ENCODE data around the gene TNKS1BP1. TPM values are rescaled to one million over a fixed set of nuclear protein-coding genes. Genes with fewer than 3 reads are reported as not detected.
A peak's percentile ranks its signal among the peaks of the same experiment; 100 is the strongest.
"Not testable (repeated sequence)": the region's sequence is repeated elsewhere in the genome, so short reads cannot be mapped to it uniquely, and the experiment has no call there.

TNKS1BP1 gene, protein sequence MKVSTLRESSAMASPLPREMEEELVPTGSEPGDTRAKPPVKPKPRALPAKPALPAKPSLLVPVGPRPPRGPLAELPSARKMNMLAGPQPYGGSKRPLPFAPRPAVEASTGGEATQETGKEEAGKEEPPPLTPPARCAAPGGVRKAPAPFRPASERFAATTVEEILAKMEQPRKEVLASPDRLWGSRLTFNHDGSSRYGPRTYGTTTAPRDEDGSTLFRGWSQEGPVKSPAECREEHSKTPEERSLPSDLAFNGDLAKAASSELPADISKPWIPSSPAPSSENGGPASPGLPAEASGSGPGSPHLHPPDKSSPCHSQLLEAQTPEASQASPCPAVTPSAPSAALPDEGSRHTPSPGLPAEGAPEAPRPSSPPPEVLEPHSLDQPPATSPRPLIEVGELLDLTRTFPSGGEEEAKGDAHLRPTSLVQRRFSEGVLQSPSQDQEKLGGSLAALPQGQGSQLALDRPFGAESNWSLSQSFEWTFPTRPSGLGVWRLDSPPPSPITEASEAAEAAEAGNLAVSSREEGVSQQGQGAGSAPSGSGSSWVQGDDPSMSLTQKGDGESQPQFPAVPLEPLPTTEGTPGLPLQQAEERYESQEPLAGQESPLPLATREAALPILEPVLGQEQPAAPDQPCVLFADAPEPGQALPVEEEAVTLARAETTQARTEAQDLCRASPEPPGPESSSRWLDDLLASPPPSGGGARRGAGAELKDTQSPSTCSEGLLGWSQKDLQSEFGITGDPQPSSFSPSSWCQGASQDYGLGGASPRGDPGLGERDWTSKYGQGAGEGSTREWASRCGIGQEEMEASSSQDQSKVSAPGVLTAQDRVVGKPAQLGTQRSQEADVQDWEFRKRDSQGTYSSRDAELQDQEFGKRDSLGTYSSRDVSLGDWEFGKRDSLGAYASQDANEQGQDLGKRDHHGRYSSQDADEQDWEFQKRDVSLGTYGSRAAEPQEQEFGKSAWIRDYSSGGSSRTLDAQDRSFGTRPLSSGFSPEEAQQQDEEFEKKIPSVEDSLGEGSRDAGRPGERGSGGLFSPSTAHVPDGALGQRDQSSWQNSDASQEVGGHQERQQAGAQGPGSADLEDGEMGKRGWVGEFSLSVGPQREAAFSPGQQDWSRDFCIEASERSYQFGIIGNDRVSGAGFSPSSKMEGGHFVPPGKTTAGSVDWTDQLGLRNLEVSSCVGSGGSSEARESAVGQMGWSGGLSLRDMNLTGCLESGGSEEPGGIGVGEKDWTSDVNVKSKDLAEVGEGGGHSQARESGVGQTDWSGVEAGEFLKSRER (N-terminal part only)
- total RNA-seq (2014; rRNA removed; shearing (Covaris generic)): 27.1 and 32.1 TPM in 2 replicates

DNA sequence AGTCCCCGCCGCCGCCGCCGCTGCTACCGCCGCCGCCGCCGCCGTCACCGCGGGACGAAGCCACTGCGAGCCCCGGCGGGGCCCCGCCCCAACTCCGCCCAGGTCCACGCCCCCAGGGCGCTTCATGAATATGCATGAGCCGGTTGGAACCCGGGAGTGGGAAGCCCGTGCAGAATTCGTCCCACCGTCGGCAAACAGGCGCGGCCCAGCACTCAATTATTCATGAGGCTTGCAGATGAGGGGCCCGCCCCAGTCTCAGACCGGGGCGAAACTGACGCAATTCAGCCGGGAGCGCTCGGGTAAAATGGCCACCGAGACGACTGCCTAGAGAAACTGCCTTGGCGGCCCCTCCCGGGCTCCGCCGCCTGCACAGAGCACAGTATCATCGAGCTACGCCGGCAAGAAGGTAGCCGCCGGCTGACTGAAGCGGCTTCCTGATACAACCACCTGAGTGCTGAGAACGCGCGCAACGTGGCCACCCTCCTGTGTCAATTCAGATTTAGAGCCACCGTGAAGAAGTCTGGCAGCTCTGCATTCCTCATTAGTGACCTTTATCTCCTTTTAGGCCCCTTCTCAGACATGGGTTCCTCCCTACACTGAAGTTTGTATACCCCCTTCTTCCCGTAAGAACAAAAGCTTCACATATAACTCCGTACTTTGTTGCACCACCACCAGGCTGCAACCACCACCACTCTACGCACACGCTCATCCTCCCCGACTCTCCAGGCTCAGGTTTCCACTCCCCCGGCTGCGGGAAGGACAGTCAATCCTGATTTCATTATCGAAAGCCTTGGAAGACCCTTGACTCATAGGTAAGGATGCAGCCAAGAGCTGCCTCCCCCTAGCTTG is at the start of gene TNKS1BP1:
TNKS1BP1 (minus strand) TSS at position 67 of the 849 bp plus-strand sequence. CDS start 3,067 bp downstream, outside the sequence.
- no peaks in the 10 kb centered on the region for H3K27me3 ChIP-seq (replicated peaks)
- H3K4me1 ChIP-seq (replicated peaks): peaks cover 45% of the 10 kb centered on the region
- DNase-seq (ENCODE audit: low read depth in 1 of 2, low spot score in 2 of 2): peak; percentile 88 to 96
- peak within 1 kb of the TSS; percentile 68 for H3K27ac ChIP-seq
- H3K4me3 ChIP-seq: peak within 1 kb of the TSS; percentile 42
- H3K9me3 ChIP-seq (replicated peaks): no peaks in the 10 kb centered on the region
- H3K36me3 ChIP-seq: peaks cover 58% of the 10 kb centered on the region

DNA sequence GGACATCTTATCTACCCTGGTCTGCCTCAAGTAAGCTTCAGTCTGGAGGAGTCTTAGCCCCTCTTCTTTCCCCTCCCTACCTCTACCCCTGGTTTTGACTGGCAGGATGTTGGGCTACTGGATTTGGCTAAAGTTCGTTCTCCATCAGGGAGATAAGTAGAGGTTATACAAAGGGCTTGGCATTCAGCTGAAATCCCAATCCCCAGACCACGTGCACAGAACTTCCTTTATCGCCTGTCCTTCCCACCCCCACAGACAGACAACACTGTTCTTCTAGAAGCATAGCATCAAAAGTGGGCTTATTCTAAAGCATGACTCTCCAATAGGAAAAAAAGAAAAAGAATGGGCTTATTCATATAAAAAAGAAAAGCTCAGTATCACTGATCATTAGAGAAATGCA is 48.4 kb upstream of the TNKS1BP1 start:
- Histone ChIP-seq H3K4me1 (replicated peaks) (no peaks in the 10 kb centered on the region; the same call in 1 of the 2 replicates), H3K9me3 (replicated peaks) (no peaks in the 10 kb centered on the region), H3K4me3 (no peak overlapping the region), H3K27me3 (replicated peaks) (no peaks in the 10 kb centered on the region), H3K36me3 (no peaks in the 10 kb centered on the region), H3K27ac (no peak overlapping the region)
- DNase-seq (ENCODE audit: low read depth in 1 of 2, low spot score in 2 of 2): no peak

DNA sequence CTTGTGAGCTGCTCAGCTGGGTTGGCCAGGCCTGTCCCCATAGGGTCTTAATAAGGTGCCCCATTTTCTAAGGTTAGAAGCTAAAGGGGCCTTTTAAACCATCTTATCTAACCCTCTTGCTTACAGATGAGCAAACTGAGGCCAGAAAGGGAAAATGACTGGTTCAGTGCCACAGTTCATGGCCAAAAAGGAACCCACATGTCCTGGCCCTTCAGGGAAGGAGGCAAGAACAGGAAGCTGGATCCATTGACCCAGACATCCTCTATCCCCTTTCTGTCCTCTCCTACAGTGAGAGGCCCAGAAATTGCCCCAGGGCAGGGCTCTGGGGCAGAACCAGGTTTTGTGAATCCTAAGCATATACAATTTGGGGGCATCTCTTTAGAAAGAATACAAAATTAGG is 46.2 kb upstream of the TNKS1BP1 start:
- Histone ChIP-seq H3K27ac (no peak overlapping the region), H3K27me3 (replicated peaks) (peaks cover 3% of the 10 kb centered on the region; the same call in 1 of the 2 replicates), H3K36me3 (no peaks in the 10 kb centered on the region), H3K4me3 (no peak overlapping the region), H3K4me1 (replicated peaks) (no peaks in the 10 kb centered on the region; the same call in 1 of the 2 replicates), H3K9me3 (replicated peaks) (no peaks in the 10 kb centered on the region)
- no peak for DNase-seq (ENCODE audit: low read depth in 1 of 2, low spot score in 2 of 2)

DNA sequence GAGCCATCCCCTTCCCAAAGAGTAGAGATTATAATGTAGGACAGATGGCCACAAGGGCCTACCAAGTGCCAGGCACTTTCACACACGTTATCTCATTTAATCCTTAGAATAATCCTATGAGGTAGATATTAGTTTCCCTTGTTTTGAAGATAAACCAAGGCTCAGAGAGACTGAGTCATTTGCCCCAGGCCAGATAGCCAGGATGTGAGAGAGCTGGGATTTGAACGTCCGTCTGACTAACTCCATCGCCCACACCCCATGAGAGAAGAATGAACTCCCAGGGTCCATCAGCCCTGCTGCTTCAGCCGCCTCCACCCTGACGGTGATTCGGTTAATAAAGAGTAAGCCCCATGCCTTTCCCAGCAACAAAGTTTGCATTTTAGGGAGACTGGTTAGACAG is 45.5 kb upstream of the TNKS1BP1 start:
- no peak for DNase-seq (ENCODE audit: low read depth in 1 of 2, low spot score in 2 of 2)
- Histone ChIP-seq H3K27ac (no peak overlapping the region), H3K27me3 (replicated peaks) (peaks cover 3% of the 10 kb centered on the region; the same call in 1 of the 2 replicates), H3K4me1 (replicated peaks) (no peaks in the 10 kb centered on the region; the same call in 1 of the 2 replicates), H3K4me3 (no peak overlapping the region), H3K36me3 (no peaks in the 10 kb centered on the region), H3K9me3 (replicated peaks) (no peaks in the 10 kb centered on the region)

DNA sequence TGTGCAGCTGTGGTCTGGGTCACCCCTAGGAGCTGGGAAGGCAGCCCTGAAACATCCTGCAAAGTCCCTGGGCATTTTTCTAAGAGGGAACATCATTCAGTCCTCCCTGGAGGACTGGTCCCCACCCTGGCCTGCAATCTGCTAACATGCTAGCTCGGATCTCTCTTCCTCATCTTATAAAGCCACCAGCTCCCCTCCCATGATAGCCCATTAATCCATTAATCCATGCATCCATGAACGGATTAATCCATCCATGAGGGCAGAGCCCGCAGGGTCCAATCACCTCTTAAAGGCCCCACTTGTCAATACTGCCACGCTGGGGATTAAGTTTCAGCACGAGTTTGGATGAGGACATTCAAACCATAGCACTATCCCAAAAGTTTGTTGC is 44.1 kb upstream of the TNKS1BP1 start:
- H3K4me3 ChIP-seq: no peak overlapping the region
- peaks cover 3% of the 10 kb centered on the region; the same call in 1 of the 2 replicates for H3K27me3 ChIP-seq (replicated peaks)
- H3K4me1 ChIP-seq (replicated peaks): no peaks in the 10 kb centered on the region; the same call in 1 of the 2 replicates
- no peak overlapping the region for H3K27ac ChIP-seq
- no peaks in the 10 kb centered on the region for H3K36me3 ChIP-seq
- no peak for DNase-seq (ENCODE audit: low read depth in 1 of 2, low spot score in 2 of 2)
- H3K9me3 ChIP-seq (replicated peaks): no peaks in the 10 kb centered on the region

DNA sequence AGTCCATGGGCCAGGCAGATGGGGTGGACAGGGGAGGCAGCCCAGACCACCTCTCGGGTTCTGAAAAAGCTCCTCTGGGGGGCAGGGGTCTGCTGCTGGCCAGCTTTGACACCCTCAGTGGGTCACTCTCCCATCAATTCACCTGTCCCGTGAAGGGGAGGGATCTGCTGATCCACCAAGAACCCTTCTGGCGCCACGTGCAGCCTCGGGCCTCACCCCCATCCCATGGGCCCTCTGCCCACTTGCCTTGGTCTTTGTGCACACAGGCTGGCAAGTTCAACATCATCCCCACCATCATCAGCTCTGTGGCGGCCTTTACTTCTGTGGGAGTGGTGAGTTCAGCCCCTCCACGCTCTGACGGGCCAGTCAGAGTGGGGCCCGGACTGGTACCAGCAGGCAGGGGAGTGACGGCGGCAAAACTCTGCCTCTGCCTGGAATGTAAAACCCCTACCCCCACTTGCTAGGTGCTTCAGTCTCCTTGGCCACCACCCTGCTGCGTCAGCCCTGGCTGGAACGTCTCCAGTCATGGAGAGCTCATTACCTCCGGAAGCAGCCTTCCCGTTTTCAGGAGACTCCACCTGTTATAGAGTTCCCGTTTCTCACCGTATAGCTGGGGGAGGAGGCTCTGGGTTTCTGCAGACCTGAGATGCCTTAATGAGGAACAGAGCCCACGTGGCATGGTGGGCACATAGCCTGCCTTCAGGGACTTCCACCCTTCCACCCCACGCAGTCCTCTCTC is 43.5 kb upstream of the TNKS1BP1 start:
- H3K27me3 ChIP-seq (replicated peaks): peaks cover 3% of the 10 kb centered on the region; the same call in 1 of the 2 replicates
- H3K4me3 ChIP-seq: no peak overlapping the region
- H3K9me3 ChIP-seq (replicated peaks): no peaks in the 10 kb centered on the region
- H3K4me1 ChIP-seq (replicated peaks): no peaks in the 10 kb centered on the region; the same call in 1 of the 2 replicates
- no peak for DNase-seq (ENCODE audit: low read depth in 1 of 2, low spot score in 2 of 2)
- H3K36me3 ChIP-seq: no peaks in the 10 kb centered on the region
- no peak overlapping the region for H3K27ac ChIP-seq

DNA sequence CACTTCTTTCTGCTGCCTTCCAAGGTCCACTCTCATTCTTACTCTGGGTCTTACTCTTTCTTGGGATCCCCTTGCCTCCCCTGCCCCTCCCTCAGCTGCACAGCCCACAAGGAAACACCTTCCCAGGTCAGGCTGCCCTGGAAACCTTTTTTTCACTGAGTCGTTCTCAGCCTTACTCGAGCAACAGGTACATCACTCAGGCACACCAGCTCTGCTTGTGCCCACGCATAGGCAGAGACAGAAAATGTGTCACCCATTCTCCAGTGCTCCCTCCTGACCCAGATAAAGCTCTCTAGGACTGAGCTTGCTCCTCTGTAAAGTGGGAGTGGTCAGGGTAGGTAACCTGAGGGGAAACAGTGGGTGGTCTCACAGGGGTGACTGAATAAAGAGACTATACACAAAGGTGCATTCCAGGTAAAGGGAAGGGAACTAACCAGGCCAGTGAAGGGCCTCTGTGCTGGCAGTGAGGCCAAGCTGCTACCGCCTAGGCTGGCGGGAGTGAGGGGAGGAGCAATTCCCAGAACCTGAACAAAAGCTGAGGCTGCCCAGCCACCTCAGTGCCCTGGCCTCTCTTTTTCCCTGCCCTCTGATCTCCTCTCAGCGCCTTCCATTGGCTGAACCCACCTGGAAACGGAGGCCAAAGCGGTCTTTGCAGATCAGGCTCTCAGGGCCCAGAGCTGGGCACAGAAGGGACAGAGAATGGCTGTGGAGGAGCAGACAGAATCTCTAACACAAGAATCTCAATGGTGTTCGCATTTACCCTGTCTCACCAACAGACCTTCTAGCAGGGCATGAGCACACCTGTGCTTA is 40.3 kb upstream of the TNKS1BP1 start:
- H3K9me3 ChIP-seq (replicated peaks): no peaks in the 10 kb centered on the region
- H3K27ac ChIP-seq: no peak overlapping the region
- H3K36me3 ChIP-seq: no peaks in the 10 kb centered on the region
- no peaks in the 10 kb centered on the region; the same call in 1 of the 2 replicates for H3K4me1 ChIP-seq (replicated peaks)
- no peak overlapping the region for H3K4me3 ChIP-seq
- H3K27me3 ChIP-seq (replicated peaks): peaks cover 6% of the 10 kb centered on the region
- DNase-seq (ENCODE audit: low read depth in 1 of 2, low spot score in 2 of 2): no peak

DNA sequence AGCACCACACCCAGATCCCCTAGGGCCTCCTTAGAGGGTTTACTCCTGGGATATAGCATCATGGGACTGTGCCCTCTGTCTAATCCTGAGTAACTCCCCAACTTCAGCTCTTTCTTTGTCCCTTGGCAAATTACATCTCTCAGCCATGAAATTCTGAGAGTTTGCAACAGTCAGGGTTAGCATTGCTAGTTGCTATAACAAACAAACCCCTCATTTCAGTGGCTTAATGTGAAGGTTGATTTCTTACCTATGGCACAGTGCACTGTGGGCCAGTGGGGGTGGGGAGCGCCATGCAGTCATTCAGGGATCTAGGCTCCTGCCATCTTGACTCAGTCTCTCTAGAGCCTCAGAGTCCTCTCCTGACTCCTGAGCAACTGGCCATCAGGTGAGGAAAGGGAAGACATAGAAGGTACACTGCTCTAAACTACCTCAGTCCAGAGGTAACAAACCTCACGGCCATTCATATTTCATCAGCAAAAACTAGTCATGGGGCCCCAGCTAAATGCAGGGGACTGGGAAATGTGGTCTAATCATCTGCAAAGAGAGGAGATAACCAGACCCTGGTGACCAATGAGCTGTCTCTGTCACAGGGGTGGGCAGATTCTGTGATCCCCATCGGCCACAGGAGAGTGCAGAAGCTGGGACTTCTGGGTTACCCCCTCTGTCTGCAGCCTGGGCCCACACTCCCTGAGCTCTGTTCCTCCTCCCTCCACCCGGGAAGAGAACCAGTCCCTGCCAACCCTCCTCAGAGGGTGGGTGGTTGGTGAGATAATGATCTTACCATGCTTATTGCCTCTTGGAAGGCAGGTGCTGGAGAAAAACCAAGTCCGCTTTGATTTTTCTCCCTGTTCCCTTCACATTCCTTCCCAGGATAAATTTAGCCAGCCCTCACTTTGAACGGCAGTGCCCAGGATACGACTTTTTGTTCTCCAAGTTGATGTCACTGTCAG is 38.7 kb upstream of the TNKS1BP1 start:
- Histone ChIP-seq H3K9me3 (replicated peaks) (no peaks in the 10 kb centered on the region), H3K36me3 (no peaks in the 10 kb centered on the region), H3K27me3 (replicated peaks) (peaks cover 10% of the 10 kb centered on the region), H3K4me3 (no peak overlapping the region), H3K27ac (no peak overlapping the region), H3K4me1 (replicated peaks) (no peaks in the 10 kb centered on the region)
- no peak for DNase-seq (ENCODE audit: low read depth in 1 of 2, low spot score in 2 of 2)

DNA sequence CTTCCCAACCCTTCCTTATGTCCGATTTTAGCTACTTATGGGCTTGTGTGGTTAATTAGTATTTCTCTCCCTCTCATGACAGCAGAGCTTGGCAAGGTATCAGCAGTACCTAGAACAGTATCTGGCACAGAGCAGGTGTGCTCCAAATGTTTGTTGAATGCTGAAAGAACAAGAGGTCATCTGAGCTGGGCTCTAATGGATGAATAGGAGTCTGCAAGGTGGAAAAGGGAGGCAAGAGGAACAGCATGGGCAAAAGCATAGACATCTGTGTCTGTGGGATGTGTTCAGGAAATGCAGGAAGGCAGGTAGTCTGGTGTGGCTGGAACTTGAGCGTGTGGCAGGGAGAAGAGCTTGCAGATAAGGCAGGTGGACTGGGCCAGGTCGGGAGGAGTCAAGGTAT is 37.2 kb upstream of the TNKS1BP1 start:
- no peak overlapping the region for H3K4me3 ChIP-seq
- no peaks in the 10 kb centered on the region for H3K9me3 ChIP-seq (replicated peaks)
- peaks cover 13% of the 10 kb centered on the region for H3K27me3 ChIP-seq (replicated peaks)
- no peaks in the 10 kb centered on the region for H3K36me3 ChIP-seq
- DNase-seq (ENCODE audit: low read depth in 1 of 2, low spot score in 2 of 2): no peak
- no peaks in the 10 kb centered on the region for H3K4me1 ChIP-seq (replicated peaks)
- H3K27ac ChIP-seq: no peak overlapping the region

DNA sequence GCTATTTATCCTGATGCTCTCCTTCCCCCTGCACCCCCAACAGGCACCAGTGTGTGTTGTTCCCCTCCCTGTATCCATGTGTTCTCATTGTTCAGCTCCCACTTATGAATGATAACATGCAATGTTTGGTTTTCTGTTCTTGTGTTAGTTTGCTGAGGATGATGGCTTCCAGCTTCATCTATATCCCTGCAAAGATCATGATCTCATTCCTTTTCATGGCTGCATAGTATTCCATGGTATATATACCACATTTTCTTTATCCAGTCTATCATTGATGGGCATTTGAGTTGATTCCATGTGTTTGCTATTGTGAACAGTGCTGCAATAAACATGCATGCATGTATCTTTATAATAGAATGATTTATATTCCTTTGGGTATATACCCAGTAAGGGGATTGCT is 36.7 kb upstream of the TNKS1BP1 start:
- DNase-seq (ENCODE audit: low read depth in 1 of 2, low spot score in 2 of 2); H3K36me3 ChIP-seq; H3K4me3 ChIP-seq; H3K27ac ChIP-seq; H3K9me3 ChIP-seq (replicated peaks); H3K4me1 ChIP-seq (replicated peaks): not testable (repeated sequence)
- peaks cover 13% of the 10 kb centered on the region for H3K27me3 ChIP-seq (replicated peaks)

DNA sequence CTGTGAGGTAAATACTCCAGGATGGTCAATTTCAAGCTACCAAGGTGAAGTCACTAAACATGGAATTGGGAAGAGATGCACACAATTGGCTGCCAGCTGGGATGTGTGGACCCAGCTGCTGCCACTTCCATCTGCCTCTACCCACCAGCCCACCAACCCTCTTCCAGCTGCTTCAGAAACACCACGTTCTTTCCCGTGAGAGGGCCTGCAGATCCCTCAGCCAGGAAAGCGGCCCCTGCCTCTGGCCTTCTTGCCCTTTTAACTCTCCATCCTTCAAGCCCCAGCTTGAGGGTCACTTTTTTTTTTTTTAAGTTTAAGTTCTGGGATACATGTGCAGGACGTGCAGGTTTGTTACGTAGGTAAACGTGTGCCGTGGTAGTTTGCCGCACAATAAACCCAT is 36.2 kb upstream of the TNKS1BP1 start:
- Histone ChIP-seq H3K27ac (no peak overlapping the region), H3K4me1 (replicated peaks) (no peaks in the 10 kb centered on the region), H3K36me3 (no peaks in the 10 kb centered on the region), H3K9me3 (replicated peaks) (no peaks in the 10 kb centered on the region), H3K4me3 (no peak overlapping the region), H3K27me3 (replicated peaks) (peaks cover 13% of the 10 kb centered on the region)
- DNase-seq (ENCODE audit: low read depth in 1 of 2, low spot score in 2 of 2): no peak
